HUES6 (cell line): ENCODE measurements around the gene EBP.

Experiments used
- H3K27ac ChIP-seq: 2 replicates; pipeline ENCODE4 v1.7.0; 2013; ENCODE audit warnings: low read depth, mild to moderate bottlenecking, low read length, inconsistent platforms
- H3K27me3 ChIP-seq: 2 replicates; pipeline ENCODE4 v1.6.1; 2013; ENCODE audit warnings: low read length; ENCODE audit not compliant: control insufficient read depth, insufficient read depth
- H3K36me3 ChIP-seq: 2 replicates; pipeline ENCODE4 v1.6.1; 2013; ENCODE audit warnings: low read length; ENCODE audit not compliant: control insufficient read depth, insufficient read depth
- H3K4me1 ChIP-seq: 2 replicates; pipeline ENCODE4 v1.6.1; 2013; ENCODE audit warnings: low read length; ENCODE audit not compliant: control insufficient read depth, insufficient read depth
- H3K4me3 ChIP-seq: 2 replicates; pipeline ENCODE4 v1.5.1; 2013; ENCODE audit warnings: low read depth, low read length
- H3K9ac ChIP-seq: one replicate; pipeline ENCODE4 v1.6.1; 2013; ENCODE audit warnings: mild to moderate bottlenecking, low read length
- H3K9me3 ChIP-seq: 2 replicates; pipeline ENCODE4 v1.6.1; 2013; ENCODE audit warnings: low read depth, low read length; ENCODE audit not compliant: control insufficient read depth, insufficient read depth

Gene EBP

DNA sequence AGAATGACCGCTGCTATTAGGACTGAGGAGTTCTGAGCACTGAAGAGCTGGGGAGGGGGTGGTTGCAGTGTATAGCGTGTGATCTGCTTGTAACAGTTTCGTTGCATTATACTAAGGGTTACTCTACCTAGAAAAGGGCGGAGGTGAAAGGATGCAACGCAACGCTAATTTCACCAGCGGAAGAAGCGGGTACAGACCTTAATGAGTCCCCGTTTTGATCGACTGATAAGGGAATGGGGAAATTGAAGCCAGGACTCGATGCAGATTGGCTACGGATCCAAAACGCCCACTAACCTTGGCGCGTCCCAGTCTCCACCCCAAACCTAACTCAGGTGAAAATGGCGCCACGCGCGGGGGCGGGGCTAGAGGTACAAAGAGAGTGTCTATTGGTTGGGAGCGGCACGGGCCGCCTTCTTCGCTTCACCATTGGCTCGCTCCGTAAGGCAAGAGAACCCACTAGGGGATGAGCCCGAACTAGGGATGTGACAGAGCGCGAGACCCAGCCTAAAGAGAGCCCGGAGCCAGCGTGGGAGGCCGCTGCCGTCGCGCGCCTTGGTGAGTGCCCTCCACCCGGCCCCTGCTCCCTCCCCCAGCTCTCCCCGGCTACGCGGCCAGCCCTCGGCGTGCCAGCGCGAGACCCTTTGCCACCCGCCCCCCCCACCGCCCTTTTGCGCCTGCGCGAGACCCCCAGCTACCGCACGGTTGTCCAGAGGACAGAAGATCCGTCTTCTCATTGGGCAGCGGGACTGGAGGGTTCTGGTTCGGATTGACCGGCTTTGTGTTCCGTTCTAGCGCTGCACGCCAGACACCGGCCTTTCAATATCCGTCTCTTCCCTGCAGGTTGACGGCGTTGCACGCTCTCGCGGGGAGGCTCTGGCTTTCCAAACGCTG lies at the start of gene EBP:
EBP (plus strand) TSS at position 456 of the 891 bp plus-strand sequence. CDS start 1,964 bp downstream, outside the sequence.
- peak within 1 kb of the TSS; percentile 78 for H3K4me3 ChIP-seq
- H3K27me3 ChIP-seq = no peaks in the 10 kb centered on the region
- no peaks in the 10 kb centered on the region for H3K4me1 ChIP-seq
- H3K27ac ChIP-seq = peak within 1 kb of the TSS; percentile 20; the same call in 1 of the 2 replicates
- peaks cover 28% of the 10 kb centered on the region for H3K36me3 ChIP-seq
- peak within 1 kb of the TSS; percentile 84 for H3K9ac ChIP-seq
- H3K9me3 ChIP-seq = peaks cover 5% of the 10 kb centered on the region; the same call in 1 of the 2 replicates

DNA sequence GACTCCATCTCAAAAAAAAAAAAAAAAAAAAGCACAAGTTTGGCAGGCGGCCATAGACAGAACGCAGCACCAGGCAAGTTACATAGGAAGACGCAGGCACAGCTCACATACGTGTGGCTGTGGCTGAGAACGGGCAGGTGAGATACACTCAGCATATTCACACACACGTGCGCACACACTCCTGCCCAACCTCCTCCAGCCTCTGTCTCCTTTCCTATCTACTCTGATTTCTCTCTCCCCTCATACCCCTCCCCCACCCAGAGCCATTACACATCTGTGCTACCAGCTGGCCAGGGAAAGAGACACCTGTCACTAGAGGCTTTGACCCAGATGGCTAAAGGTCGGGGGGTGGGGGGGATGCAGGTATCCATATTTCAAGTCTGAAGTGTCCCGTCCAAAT lies 49.4 kb upstream of the EBP start:
- H3K9ac ChIP-seq = no peak overlapping the region
- H3K9me3 ChIP-seq = peaks cover 8% of the 10 kb centered on the region; the same call in 1 of the 2 replicates
- no peaks in the 10 kb centered on the region for H3K36me3 ChIP-seq
- H3K4me3 ChIP-seq = no peak overlapping the region
- H3K4me1 ChIP-seq = peaks cover 37% of the 10 kb centered on the region
- H3K27ac ChIP-seq = no peak overlapping the region
- no peaks in the 10 kb centered on the region; the same call in 1 of the 2 replicates for H3K27me3 ChIP-seq

DNA sequence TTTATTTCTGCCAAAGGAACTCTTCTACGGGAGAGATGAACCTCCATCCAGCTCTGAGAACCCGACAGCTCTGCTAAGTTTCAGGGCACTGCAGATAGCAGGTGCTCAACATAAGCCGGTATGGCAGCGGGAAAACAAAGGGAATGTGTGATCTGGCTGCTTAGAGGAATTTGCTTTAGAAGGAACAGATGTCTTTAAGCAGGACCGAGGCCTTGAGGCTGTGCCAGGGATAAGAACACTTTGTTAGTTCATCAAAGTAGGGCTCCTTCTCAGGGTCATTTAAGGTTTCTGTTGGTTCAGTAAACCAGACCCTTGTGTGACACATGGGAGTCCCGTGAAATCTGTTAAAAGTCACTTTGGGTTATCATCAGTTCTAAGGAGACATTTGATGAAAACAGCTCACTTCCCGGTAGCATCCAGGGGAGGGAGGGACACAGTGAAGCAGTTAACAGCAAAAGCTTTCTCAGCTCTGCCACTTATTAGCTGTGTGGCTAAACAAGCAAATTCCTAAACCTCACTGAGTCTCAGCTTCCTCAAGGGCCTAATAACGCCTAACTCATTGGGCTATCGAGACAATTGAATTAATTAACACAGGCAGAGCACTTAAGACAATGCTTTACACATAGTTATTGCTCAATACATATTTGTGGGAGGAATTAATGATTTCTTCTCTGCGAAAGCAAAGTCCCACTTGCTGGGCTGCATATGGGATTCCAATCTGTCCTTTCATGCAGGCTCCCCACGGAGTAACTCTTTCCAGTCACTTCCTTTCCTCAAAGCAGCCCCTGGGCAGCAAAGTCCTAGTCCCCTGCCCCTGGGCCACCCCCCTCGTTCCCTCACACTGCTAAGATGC lies 48.5 kb upstream of the EBP start:
- H3K4me1 ChIP-seq = peaks cover 29% of the 10 kb centered on the region
- H3K27me3 ChIP-seq = no peaks in the 10 kb centered on the region
- peak overlapping the region; percentile 22; the same call in 1 of the 2 replicates for H3K4me3 ChIP-seq
- peaks cover 10% of the 10 kb centered on the region; the same call in 1 of the 2 replicates for H3K9me3 ChIP-seq
- H3K27ac ChIP-seq = peak overlapping the region; percentile 46; the same call in 1 of the 2 replicates
- peak overlapping the region; percentile 58 for H3K9ac ChIP-seq
- no peaks in the 10 kb centered on the region for H3K36me3 ChIP-seq

DNA sequence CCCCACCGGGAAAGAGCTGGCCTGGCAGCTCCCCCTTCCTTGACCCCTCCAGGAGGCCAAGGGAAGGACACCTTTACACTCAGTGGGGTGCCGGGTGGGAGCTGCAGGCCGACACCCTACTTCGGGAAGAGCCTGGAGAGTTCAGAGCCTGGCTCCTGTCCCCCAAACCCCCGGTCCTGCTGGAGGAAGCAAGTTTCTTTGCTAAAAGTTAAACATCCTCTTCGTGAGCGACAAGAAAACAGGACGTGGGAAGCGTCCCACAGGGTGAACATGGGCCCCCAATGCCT lies 48.0 kb upstream of the EBP start:
- no peaks in the 10 kb centered on the region for H3K27me3 ChIP-seq
- H3K9me3 ChIP-seq = peaks cover 14% of the 10 kb centered on the region; the same call in 1 of the 2 replicates
- H3K9ac ChIP-seq = peak overlapping the region; percentile 58
- H3K4me1 ChIP-seq = peaks cover 29% of the 10 kb centered on the region
- H3K27ac ChIP-seq = peak overlapping the region; percentile 46; the same call in 1 of the 2 replicates
- peak overlapping the region; percentile 28; the same call in 1 of the 2 replicates for H3K4me3 ChIP-seq
- H3K36me3 ChIP-seq = peaks cover 1% of the 10 kb centered on the region; the same call in 1 of the 2 replicates

DNA sequence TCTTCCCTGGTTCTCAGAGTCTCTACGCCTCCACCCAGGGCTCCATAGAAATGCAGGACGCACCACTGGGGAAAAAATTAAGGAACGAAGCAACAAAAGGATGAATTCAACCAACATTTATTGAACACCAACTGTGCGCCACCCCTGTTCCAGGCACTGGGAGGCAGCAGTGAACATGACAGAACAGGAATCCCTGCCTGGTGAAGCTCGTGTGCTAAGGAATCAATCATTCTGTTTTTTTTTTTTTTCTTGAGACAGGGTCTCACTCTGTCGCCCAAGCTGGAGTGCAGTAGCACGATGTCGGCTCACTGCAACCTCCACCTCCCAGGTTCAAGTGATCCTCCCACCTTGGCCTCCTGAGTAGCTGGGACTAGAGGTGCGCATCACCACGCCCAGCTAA lies 47.5 kb upstream of the EBP start:
- H3K9me3 ChIP-seq = peaks cover 18% of the 10 kb centered on the region; the same call in 1 of the 2 replicates
- no peaks in the 10 kb centered on the region for H3K27me3 ChIP-seq
- peaks cover 29% of the 10 kb centered on the region for H3K4me1 ChIP-seq
- peak overlapping the region; percentile 46; the same call in 1 of the 2 replicates for H3K27ac ChIP-seq
- H3K9ac ChIP-seq = peak overlapping the region; percentile 58
- peak overlapping the region; percentile 28; the same call in 1 of the 2 replicates for H3K4me3 ChIP-seq
- H3K36me3 ChIP-seq = peaks cover 3% of the 10 kb centered on the region; the same call in 1 of the 2 replicates

DNA sequence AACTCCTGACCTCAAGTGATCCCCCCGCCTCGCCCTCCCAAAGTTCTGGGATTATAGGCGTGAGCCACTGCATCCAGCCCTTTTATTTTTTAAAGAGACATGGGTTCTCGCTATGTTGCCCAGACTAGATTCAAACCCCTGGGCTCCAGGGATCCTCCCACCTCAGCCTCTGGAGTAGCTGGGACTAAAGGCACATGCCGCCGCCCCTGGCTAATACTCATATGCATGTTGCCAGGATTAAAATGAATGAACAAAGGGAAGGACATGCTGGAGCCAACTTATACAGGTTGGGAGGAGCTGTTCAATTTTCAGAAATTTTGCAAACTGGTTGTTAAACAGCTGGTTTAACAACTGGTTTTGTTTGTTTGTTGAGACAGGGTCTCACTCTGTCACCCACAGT lies 47.0 kb upstream of the EBP start:
- Histone ChIP-seq H3K27me3 (no peaks in the 10 kb centered on the region), H3K9me3 (peaks cover 18% of the 10 kb centered on the region; the same call in 1 of the 2 replicates), H3K4me1 (peaks cover 27% of the 10 kb centered on the region), H3K27ac (no peak overlapping the region), H3K4me3 (no peak overlapping the region; the same call in 1 of the 2 replicates), H3K9ac (no peak overlapping the region), H3K36me3 (peaks cover 4% of the 10 kb centered on the region; the same call in 1 of the 2 replicates)

DNA sequence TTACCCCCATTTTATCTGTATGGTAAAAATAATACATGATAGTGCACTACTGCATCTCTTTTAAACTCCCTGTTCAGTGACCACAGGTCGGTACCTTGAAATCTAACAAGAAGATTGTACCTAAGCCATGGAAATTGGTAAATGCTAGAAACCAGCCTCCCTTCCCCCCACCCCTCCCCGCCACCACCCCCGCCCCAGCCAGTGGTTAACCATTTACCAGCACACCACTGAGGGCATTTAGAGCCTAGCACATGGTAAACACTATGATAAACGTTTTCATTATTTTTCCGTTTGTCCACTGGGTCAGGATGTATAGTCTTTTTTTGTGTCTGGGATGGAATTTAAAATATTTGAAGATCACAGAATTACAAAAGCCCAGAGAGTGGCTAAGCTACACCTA lies 46.3 kb upstream of the EBP start:
- peak overlapping the region; percentile 91 for H3K4me3 ChIP-seq
- peaks cover 27% of the 10 kb centered on the region for H3K4me1 ChIP-seq
- no peaks in the 10 kb centered on the region for H3K27me3 ChIP-seq
- peak overlapping the region; percentile 92 for H3K9ac ChIP-seq
- H3K36me3 ChIP-seq = peaks cover 8% of the 10 kb centered on the region
- peaks cover 18% of the 10 kb centered on the region; the same call in 1 of the 2 replicates for H3K9me3 ChIP-seq
- H3K27ac ChIP-seq = peak overlapping the region; percentile 59; the same call in 1 of the 2 replicates

DNA sequence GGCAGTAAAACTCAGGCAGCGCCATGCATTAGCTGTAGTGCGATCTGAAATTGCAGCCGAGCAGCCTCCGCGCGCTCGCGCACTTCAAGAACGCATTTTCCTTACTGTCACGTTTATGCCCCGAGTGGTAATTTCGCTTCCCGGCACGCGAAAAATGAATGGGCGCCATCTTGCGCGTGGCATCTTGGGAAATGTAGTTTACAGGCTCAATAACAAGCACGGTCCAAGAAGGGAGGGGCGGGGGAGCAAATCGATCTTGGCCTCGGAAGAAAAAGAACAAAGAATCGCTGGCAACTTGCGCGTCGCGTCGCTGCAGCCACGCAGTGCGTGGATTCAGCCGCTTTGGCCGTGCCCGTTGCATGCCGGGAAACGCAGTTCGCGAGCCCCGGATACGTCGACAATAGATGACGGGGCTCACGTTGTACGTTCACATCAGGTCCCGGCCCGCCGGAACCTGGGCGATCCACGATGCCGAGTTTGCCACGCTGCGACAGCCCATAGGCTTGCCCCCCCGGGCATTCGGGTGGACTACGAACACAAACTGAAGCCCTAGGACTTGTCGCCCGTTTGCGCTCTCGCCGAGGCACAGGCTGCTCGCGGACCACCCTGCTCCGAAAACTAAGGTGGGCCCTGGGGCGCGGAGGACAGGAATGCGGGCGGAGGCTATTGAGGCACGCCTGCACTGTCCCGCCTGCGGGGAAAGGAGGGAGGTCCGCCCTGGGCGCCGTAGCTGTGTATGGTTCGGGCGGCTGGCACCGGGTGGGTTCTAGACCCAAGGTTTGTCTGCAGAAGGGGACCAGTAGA lies 45.6 kb upstream of the EBP start, which contains the start of gene FTSJ1:
FTSJ1 (plus strand) TSS at position 426 of the 804 bp plus-strand sequence. CDS start 1,849 bp downstream, outside the sequence.
- no peaks in the 10 kb centered on the region for H3K27me3 ChIP-seq
- H3K27ac ChIP-seq = peak within 1 kb of the TSS; percentile 59; the same call in 1 of the 2 replicates

DNA sequence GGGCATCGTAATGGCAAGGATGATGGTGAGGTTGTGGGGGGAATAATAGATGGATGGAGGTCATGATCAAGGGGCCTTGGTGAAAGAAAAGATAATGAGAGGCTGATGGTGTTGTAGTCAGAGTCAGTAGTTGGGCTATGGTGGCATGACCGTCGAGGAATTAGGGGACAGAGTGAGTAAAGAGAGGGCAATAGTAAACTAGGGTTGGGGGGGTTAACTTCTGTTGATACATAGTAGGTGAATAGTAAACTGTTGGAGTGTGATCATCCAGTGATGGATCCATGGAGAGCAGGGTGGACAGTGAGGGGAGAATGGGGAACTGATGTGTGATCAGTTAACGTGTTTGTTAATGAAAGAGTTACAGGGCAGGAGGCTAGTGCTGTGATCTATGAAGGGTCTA lies 44.7 kb upstream of the EBP start:
- H3K9me3 ChIP-seq = peaks cover 15% of the 10 kb centered on the region; the same call in 1 of the 2 replicates
- no peak overlapping the region for H3K27ac ChIP-seq
- peak overlapping the region; percentile 91 for H3K4me3 ChIP-seq
- no peaks in the 10 kb centered on the region for H3K27me3 ChIP-seq
- peak overlapping the region; percentile 92 for H3K9ac ChIP-seq
- H3K36me3 ChIP-seq = peaks cover 23% of the 10 kb centered on the region
- H3K4me1 ChIP-seq = peaks cover 22% of the 10 kb centered on the region

More for the DNA sequence above, 45.6 kb upstream of the EBP start, which contains the start of gene FTSJ1:
- Histone ChIP-seq H3K4me1 (peaks cover 27% of the 10 kb centered on the region), H3K36me3 (peaks cover 14% of the 10 kb centered on the region), H3K9me3 (peaks cover 17% of the 10 kb centered on the region; the same call in 1 of the 2 replicates), H3K9ac (peak within 1 kb of the TSS; percentile 92), H3K4me3 (peak within 1 kb of the TSS; percentile 91)
